ENCODE results near the gene SNAPC4.
A peak's percentile ranks its signal among the peaks of the same experiment; 100 is the strongest.

The SNAPC4 gene

DNA sequence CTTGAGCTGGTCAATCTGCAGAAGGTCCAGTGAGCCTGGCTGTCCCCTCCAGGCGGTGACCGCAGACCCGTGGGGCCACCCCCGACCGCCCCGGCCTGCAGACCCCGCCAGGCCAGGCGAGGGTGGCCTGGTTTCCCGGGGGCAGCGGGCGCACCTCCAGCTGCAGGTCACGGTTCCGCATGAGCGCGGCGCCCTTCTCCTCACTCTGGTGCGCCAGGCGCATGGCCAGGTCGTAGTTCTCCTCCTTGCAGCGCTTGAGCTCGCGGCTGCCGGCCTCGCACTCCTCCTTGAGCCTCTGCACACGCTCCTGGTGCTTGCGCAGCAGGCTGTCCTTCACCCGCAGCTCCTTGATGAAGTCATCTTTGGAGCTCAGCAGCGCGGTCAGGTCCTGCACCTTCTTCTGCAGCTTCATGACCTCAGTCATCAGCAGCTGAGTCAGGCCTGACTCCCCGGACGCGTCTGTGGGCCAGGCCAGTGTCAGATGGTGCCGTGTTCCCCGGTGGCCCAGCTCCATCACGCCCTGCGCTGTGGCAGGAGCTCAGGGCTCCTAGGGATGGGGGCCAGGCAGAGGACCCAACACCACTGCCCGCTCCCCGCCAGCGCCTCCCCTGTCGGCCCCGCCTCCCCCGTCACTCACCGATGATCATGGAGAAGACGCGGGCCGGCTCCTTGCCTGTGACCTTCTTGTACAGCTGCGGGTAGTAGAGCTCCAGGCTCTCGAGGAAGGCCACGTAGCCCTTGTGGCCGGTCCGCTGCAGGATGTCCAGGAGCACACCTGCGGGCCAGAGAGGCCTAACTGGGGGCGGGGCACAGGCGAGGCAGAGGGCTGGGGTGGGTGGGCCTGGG, 29.1 kb downstream of the SNAPC4 start:
- no peak for DNase-seq (ENCODE audit: low read depth in 2 of 2)

GRCh38 chr9:136370037-136370436, 29.9 kb downstream of the SNAPC4 start:
- no peak for DNase-seq (ENCODE audit: low read depth in 2 of 2)

- DNase-seq (ENCODE audit: low read depth in 2 of 2): no peak
Observed at GRCh38 chr9:136368190-136368589, 31.8 kb downstream of the SNAPC4 start.

GRCh38 chr9:136367296-136368145, 32.4 kb downstream of the SNAPC4 start:
- DNase-seq (ENCODE audit: low read depth in 2 of 2): no peak

- DNase-seq (ENCODE audit: low read depth in 2 of 2): no peak
Observed at GRCh38 chr9:136366826-136367225, 33.1 kb downstream of the SNAPC4 start.

DNA sequence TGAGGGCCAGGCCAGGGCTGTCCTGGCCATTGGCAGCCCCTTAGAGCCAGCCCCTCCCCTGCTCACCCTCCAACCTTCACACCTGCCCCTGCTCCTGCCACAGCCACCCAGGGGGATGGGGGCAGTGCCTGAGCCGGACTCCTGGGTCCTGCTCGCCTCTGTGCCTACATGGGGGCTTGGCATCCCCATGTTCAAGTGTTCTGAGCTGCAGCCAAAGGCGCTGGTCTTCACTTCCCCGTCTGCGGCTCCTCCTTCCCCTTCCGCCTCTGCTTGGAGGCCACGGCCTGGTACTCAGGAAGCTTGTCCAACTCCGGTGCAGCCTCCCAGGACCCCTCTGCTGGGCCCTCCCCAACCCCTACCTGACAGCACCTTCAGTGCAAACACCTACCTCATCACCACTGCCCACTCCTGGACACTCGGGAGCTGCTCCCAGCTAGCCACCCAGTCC, 34.2 kb downstream of the SNAPC4 start:
- no peak for DNase-seq (ENCODE audit: low read depth in 2 of 2)

DNA sequence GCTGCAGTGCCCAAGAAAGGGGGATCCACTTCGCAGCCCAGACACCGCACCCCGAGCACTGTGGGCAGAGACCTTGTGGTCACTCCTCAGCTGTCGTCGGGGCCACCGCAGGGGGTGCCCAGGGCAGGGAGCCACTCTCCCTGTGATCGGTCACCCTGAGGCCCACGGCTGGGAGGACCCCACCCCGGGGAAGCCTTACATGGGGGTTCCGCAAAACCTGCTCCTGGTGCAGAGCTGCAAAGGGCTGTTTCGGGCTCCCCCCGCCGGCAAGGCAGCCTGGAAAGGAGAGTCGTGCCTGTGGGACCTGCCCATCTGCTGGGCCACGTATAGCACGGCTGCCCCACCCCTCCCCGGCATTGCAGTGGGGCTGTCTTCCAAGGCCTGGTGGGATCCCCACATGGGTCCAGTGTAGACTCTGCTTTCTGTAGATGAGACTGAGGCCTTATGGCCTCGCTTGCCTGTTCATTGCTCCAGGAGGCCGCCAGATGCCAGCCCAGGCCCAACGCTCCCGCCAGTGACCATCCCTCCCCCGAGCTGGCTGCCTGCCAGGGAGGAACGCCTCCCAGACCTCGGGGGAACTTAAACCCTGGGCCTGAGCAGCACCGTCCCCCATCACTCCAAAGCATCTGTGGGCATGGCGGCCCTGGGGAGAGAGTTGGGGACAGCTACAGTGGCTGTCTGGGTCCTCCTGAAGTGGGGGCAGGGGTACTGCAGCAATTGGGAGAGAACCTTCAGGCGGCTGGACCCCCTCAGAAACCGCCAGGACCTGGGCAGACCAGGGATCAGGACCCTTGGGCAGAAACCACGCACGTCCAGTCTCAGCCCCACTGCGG, 34.8 kb downstream of the SNAPC4 start:
- DNase-seq (ENCODE audit: low read depth in 2 of 2): no peak

- DNase-seq (ENCODE audit: low read depth in 2 of 2): no peak
Observed at GRCh38 chr9:136363949-136364748, 35.8 kb downstream of the SNAPC4 start.

DNA sequence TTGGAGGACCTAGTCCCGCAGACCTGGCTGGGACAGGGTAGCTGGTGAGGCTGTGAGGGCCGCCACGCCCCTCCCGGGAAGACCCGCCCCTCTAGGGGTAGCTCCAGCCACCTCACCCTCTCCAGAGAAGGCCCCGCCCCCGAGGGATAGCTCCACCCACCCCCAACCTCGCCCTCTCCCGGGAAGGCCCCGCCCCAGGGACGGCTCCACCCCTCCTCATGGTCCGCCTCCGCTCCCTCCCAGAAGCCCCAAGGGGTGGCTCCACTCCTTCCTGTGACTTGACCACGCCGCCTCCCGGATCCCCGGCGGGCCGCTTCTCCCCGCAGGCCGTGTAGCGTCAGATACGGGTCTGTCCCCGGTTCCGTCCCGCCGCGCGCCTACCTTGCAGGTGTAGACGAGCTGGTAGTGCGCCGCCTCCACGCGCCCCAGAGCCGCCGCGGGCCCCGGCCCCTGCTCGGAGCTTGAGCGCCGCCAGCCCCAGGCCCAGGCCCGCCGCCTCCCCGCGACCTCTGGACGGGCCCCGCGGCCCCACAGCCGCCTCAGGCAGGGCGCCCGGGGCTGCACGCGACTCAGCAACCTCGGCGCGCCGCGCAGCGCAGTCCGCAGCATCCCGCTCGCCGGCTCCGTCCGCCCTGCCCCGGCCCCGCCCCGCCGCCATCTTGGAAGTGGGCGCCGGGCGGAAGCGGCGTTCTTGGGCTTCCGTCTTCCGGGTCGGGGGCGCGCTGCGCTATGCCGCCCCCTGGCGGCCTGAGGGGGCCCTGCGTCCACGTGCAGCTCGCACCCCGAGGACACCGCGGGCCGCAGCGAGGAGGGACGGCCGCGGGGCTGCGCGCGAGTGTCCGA, 36.6 kb downstream of the SNAPC4 start, which contains the start of gene DNLZ:
Gene DNLZ, minus strand, starts transcription at position 639 of the 843 bp plus-strand sequence. Its CDS starts 30 bp downstream, at position 609.
- DNase-seq (ENCODE audit: low read depth in 2 of 2): peak; percentile 81 to 85

GRCh38 chr9:136362450-136362784, 37.6 kb downstream of the SNAPC4 start:
- no peak for DNase-seq (ENCODE audit: low read depth in 2 of 2)

- DNase-seq (ENCODE audit: low read depth in 2 of 2): no peak
Observed at GRCh38 chr9:136361754-136362449, 38.1 kb downstream of the SNAPC4 start.

- no peak for DNase-seq (ENCODE audit: low read depth in 2 of 2)
Observed at GRCh38 chr9:136361047-136361753, 38.8 kb downstream of the SNAPC4 start.

GRCh38 chr9:136359774-136360718, 39.9 kb downstream of the SNAPC4 start:
- DNase-seq (ENCODE audit: low read depth in 2 of 2): no peak

- DNase-seq (ENCODE audit: low read depth in 2 of 2): no peak
Observed at GRCh38 chr9:136358888-136359287, 41.1 kb downstream of the SNAPC4 start.

DNA sequence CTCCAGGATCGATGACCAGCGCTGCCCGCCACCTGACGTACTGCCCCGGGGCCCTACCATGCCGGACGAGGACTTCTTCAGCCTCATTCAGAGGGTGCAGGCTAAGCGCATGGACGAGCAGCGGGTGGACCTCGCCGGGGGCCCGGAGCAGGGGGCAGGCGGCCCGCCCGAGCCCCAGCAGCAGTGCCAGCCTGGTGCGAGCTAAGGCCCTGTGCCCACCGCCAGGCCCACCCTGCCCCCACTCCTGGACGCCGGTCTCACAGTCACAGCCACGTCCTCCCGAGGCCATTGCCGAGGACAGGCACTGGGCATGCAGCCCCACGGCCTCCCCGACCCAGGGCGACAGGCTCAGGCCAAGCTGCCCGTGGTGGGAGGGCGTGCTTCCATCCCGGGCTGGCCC, 42.0 kb downstream of the SNAPC4 start:
- no peak for DNase-seq (ENCODE audit: low read depth in 2 of 2)

GRCh38 chr9:136357202-136357725, 42.7 kb downstream of the SNAPC4 start:
- DNase-seq (ENCODE audit: low read depth in 2 of 2): no peak

Data from fibroblast of skin of left biceps (primary cell).